Bronchial epithelial cell (primary cell): Measurements from ENCODE around the gene RSPH1. TPM values are rescaled to one million over a fixed set of nuclear protein-coding genes. Genes with fewer than 3 reads are reported as not detected.

Experiments used
- DNase-seq: peaks from one replicate; pipeline ENCODE4 v3.0.0-alpha.2; 2010; ENCODE audit warnings: low read depth
- FAIRE-seq: peaks from 2 replicates; lab custom pipeline; 2011; peaks lifted over from hg19 to GRCh38; lab: Jason Lieb, UNC
- H3K27me3 ChIP-seq: 2 replicates; pipeline ENCODE4 v1.5.1; 2011; ENCODE audit warnings: low read length; ENCODE audit not compliant: control insufficient read depth, insufficient read depth
- H3K36me3 ChIP-seq: 2 replicates; pipeline ENCODE4 v1.5.1; 2011; ENCODE audit warnings: low read length; ENCODE audit not compliant: control insufficient read depth, insufficient read depth
- H3K4me3 ChIP-seq: 2 replicates; pipeline ENCODE4 v1.5.1; 2011; ENCODE audit warnings: mild to moderate bottlenecking, low read depth, low read length, control low read depth
- total RNA-seq: library from RNA; depleted of rRNA; stranded (reverse); fragments of >200 nt; gene quantifications from 2 replicates; pipeline ENCODE4 v1.2.1, GENCODE V29; 2014
- TF ChIP-seq, protein P1 (sequence below): IDR thresholded peaks from 2 replicates; pipeline ENCODE4 v1.5.1; 2011; ENCODE audit warnings: mild to moderate bottlenecking, moderate library complexity, low read length, control low read depth, inconsistent platforms; ENCODE audit not compliant: insufficient read depth, severe bottlenecking

Gene RSPH1
- total RNA-seq, 1 donor from 2014 or later = under 0.01 TPM

DNA sequence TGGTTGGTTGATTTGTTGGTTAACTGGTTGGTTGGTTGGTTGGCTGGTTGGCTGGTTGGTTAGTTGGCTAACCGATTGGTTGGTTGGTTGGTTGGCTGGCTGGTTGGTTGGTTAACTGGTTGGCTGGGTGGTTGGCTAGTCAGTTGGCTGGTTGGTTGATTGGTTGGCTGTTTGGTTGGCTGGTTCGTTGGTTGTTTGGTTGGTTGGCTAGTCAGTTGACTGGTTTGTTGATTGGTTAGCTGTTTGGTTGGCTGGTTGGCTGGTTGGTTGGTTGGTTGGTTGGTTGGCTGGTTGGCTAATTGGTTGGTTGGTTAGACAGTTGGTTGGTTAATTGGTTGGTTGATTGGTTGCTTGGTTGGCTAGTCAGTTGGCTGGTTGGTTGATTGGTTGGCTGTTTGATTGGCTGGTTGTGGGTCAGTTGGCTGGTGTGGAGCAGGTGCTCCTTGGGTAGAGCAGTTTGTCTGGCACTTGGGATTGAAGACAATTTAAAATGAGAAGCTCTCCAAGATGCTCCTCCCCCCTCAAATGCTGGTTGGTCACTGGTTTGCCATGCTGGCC lies 6.9 kb downstream of the RSPH1 start:
- Histone ChIP-seq H3K4me3 (no peak overlapping the region), H3K36me3 (no peaks in the 10 kb centered on the region), H3K27me3 (no peaks in the 10 kb centered on the region)
- DNase-seq = no peak
- FAIRE-seq = peak; percentile 83
- TF ChIP-seq, protein P1, sequence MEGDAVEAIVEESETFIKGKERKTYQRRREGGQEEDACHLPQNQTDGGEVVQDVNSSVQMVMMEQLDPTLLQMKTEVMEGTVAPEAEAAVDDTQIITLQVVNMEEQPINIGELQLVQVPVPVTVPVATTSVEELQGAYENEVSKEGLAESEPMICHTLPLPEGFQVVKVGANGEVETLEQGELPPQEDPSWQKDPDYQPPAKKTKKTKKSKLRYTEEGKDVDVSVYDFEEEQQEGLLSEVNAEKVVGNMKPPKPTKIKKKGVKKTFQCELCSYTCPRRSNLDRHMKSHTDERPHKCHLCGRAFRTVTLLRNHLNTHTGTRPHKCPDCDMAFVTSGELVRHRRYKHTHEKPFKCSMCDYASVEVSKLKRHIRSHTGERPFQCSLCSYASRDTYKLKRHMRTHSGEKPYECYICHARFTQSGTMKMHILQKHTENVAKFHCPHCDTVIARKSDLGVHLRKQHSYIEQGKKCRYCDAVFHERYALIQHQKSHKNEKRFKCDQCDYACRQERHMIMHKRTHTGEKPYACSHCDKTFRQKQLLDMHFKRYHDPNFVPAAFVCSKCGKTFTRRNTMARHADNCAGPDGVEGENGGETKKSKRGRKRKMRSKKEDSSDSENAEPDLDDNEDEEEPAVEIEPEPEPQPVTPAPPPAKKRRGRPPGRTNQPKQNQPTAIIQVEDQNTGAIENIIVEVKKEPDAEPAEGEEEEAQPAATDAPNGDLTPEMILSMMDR = no peak

DNA sequence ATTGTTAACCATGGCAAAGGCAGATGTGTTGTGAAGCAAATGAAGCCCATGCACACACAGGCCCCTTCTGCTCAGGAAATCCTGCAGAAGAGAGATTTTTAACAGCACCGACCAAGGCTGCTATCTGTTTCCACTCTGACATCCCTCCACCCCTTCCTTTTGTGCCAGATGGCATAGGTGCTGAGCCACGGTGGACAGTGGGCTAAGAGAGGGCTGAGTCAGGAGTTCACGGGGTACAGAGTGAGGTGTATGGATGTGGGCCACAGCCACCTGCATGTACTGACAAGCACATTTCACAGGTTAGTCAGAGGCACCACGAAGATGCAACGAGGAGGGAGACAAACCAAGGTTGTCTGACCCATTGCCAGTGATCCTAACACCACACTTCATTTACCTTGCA lies 9.5 kb downstream of the RSPH1 start:
- peak; percentile 89 for DNase-seq
- Histone ChIP-seq H3K36me3 (no peaks in the 10 kb centered on the region), H3K27me3 (no peaks in the 10 kb centered on the region), H3K4me3 (no peak overlapping the region)
- FAIRE-seq = peak; percentile 91
- TF ChIP-seq, protein P1 = no peak

DNA sequence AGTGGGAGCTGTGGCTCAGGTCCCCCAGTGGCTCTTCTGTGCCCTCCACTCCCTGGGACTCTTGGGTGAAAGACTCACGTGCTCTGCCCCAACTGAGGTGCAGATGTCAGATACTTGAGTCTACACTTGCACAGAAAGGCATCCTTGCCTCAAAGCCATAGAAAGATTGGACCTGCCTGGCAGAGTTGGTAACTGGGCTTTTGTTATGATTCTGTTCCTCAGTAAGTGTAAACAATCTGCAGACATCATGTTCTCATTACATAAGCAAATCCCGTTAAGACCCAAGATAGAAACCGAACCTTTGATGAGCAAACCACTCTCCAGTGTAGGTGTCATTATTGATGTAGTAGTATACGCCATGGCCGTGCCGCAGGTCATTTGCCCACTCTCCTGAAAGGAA lies 10.0 kb downstream of the RSPH1 start:
- FAIRE-seq = no peak
- TF ChIP-seq, protein P1 = no peak

DNA sequence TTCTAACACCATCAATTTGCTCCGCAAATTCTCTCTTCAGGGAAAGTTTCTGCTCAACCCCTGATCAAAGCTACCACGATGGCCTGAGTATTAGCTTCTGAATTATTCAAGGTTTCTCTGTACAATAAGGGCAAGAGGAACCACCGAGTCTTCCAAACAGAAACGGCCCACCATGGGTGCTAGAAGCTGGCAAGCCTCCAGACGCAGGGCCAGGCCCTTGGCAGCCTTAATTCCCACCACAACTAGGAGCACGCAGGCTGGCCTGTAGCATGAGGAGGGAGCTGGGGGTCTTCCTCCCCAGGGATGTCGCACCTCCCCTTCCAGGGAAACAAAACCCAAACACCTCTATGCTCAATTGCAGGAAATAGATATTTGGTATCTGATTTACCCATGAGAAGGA lies 11.1 kb downstream of the RSPH1 start:
- DNase-seq (no peak), FAIRE-seq (no peak)
- no peaks in the 10 kb centered on the region for H3K36me3 ChIP-seq
- H3K4me3 ChIP-seq = no peak overlapping the region
- TF ChIP-seq, protein P1 = no peak
- H3K27me3 ChIP-seq = no peaks in the 10 kb centered on the region

More for the DNA sequence above, 10.0 kb downstream of the RSPH1 start:
- Histone ChIP-seq H3K36me3 (no peaks in the 10 kb centered on the region), H3K27me3 (no peaks in the 10 kb centered on the region), H3K4me3 (no peak overlapping the region)
- DNase-seq = no peak

DNA sequence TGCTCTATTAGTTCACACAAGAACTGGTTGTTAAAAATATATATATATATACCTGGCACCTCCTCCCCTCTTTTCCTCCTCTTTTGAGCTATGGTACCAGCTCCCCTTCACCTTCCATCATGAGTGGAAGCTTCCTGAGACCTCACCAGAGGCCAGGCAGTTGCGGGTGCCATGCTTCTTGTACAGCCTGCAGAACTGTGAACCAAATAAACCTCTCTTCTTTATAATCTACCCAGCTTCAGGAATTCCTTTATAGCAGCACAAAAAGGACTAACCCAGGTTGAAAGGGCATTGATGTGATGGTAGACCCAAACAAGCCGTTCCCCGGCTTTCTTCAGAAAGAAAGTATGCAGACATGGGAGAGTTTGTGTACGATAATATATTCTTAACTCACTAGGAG lies 14.9 kb downstream of the RSPH1 start:
- H3K4me3 ChIP-seq = no peak overlapping the region
- TF ChIP-seq, protein P1 = no peak
- FAIRE-seq (no peak), DNase-seq (no peak)
- H3K27me3 ChIP-seq = no peaks in the 10 kb centered on the region
- no peaks in the 10 kb centered on the region for H3K36me3 ChIP-seq

DNA sequence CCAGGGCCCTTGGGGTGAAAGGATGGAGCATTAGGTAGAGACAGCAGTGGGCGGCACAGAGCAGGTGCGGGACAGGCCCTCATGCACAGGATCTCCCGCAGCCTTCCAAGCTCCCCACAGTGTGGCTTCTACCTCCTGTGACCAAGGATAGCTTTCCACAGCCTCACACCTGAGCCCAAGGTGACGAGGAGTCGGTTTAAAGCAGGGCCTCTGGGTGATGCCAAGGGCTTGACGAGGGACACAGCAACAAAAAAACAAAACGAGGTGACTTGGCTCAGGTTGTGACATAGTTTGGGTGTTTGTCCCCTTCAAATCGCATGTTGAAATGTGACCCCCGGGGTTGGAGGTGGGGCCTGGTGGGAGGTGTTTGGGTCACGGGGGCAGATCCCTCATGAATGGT lies 15.3 kb downstream of the RSPH1 start:
- TF ChIP-seq, protein P1 = no peak
- no peak overlapping the region for H3K4me3 ChIP-seq
- no peaks in the 10 kb centered on the region for H3K27me3 ChIP-seq
- no peaks in the 10 kb centered on the region for H3K36me3 ChIP-seq
- FAIRE-seq = no peak
- DNase-seq = no peak
